K562 treated with DMSO at 1 percent for 12 hours (cell line): ENCODE data around the gene FKBP10. TPM values are rescaled to one million over a fixed set of nuclear protein-coding genes. Genes with fewer than 3 reads are reported as not detected.

Experiments
- total RNA-seq: library from RNA; unstranded; fragments of 300-600 nt; gene quantifications from 2 replicates; pipeline ENCODE4 v1.2.3, GENCODE V29; 2022; ENCODE audit not compliant: insufficient read depth

FKBP10 gene
- total RNA-seq: 0.90 and 3.6 TPM in 2 replicates

GRCh38 chr17:41812381-41813151 is at the start of gene FKBP10:
FKBP10 (plus strand) TSS chr17:41813004; CDS start chr17:41813035, 31 bp downstream.

GRCh38 chr17:41786227-41787020 is 26.4 kb upstream of the FKBP10 start, which contains the start of gene JUP:
JUP (minus strand) TSS chr17:41786711; CDS start chr17:41771854, 14,857 bp downstream.

GRCh38 chr17:41811549-41812380 is 1.0 kb upstream of the FKBP10 start, which contains the start of gene P3H4:
P3H4 (minus strand) TSS chr17:41811949; CDS start chr17:41811915, 34 bp downstream.

GRCh38 chr17:41835800-41836549 is 23.2 kb downstream of the FKBP10 start, which contains the start of gene NT5C3B:
NT5C3B (minus strand) TSS chr17:41836232; CDS start chr17:41836193, 39 bp downstream.

GRCh38 chr17:41837761-41838538 is 25.1 kb downstream of the FKBP10 start, which contains the start of gene KLHL10:
KLHL10 (plus strand) TSS chr17:41837825; CDS start chr17:41837933, 108 bp downstream.

GRCh38 chr17:41864836-41865595 is 52.2 kb downstream of the FKBP10 start, which contains the start of gene KLHL11:
KLHL11 (minus strand) TSS chr17:41865423; CDS start chr17:41865370, 53 bp downstream.

Other genes starting within 250 kb of the FKBP10 start
- not detected in 2 replicates for gene KRT9, start 240.9 kb upstream of the FKBP10 start, total RNA-seq
- not detected in 2 replicates for gene KRT14, start 226.1 kb upstream of the FKBP10 start, total RNA-seq
- gene KRT16, start 200.2 kb upstream of the FKBP10 start, total RNA-seq: not detected in 2 replicates
- not detected in 2 replicates for gene KRT17, start 188.4 kb upstream of the FKBP10 start, total RNA-seq
- gene EIF1, start 124.1 kb upstream of the FKBP10 start, total RNA-seq: 1,324 and 1,369 TPM in 2 replicates
- not detected in 2 replicates for gene GAST, start 100.7 kb upstream of the FKBP10 start, total RNA-seq
- not detected in 2 replicates for gene HAP1, start 78.4 kb upstream of the FKBP10 start, total RNA-seq
- gene JUP, start 26.3 kb upstream of the FKBP10 start, total RNA-seq: 157 and 245 TPM in 2 replicates
- gene P3H4, start 1.1 kb upstream of the FKBP10 start, total RNA-seq: 2.8 and 4.4 TPM in 2 replicates
- gene NT5C3B, start 23.2 kb downstream of the FKBP10 start, total RNA-seq: 83.3 and 95.7 TPM in 2 replicates
- gene KLHL10, start 24.8 kb downstream of the FKBP10 start, total RNA-seq: not detected in 2 replicates
- gene KLHL11, start 52.4 kb downstream of the FKBP10 start, total RNA-seq: 2.3 and 6.1 TPM in 2 replicates
- gene ACLY, start 105.9 kb downstream of the FKBP10 start, total RNA-seq: 42.0 and 106 TPM in 2 replicates
- 0.36 and 1.4 TPM in 2 replicates for gene ODAD4, start 117.6 kb downstream of the FKBP10 start, total RNA-seq
- 34.5 and 50.2 TPM in 2 replicates for gene CNP, start 153.8 kb downstream of the FKBP10 start, total RNA-seq
- gene DNAJC7, start 204.4 kb downstream of the FKBP10 start, total RNA-seq: 88.5 and 114 TPM in 2 replicates
- gene NKIRAS2, start 207.1 kb downstream of the FKBP10 start, total RNA-seq: 60.7 and 119 TPM in 2 replicates
- gene C17orf113, start 237.6 kb downstream of the FKBP10 start, total RNA-seq: 2.0 and 2.4 TPM in 2 replicates